Measurements from ENCODE around the gene ITPK1. TPM values are rescaled to one million over a fixed set of nuclear protein-coding genes. Genes with fewer than 3 reads are reported as not detected.

Gene ITPK1
- total RNA-seq, 4 donors from 2014 or later: 132 to 172 (median 157) TPM

- peak overlapping the region in 1 of 4 donors; percentile 77 for H3K27ac ChIP-seq
Observed at GRCh38 chr14:93031505-93032315, 84.0 kb downstream of the ITPK1 start.

GRCh38 chr14:93030761-93031160 is 85.0 kb downstream of the ITPK1 start:
- no peak for TF ChIP-seq CTCF (IDR thresholded peaks at IDR 0.05)
- TF ChIP-seq POLR2A (IDR thresholded peaks at IDR 0.05): no peak
- H3K27me3 ChIP-seq: no peaks in the 10 kb centered on the region
- H3K36me3 ChIP-seq: no peaks in the 10 kb centered on the region
- no peak for DNase-seq
- H3K4me1 ChIP-seq: peaks cover 12 to 45% (median 23%) of the 10 kb centered on the region in 4 donors
- no peaks in the 10 kb centered on the region for H3K9me3 ChIP-seq
- H3K27ac ChIP-seq: no peak overlapping the region
- no peak overlapping the region for H3K4me3 ChIP-seq

More at GRCh38 chr14:93031505-93032315, 84.0 kb downstream of the ITPK1 start:
- no peaks in the 10 kb centered on the region for H3K27me3 ChIP-seq
- peaks cover 12 to 53% (median 26%) of the 10 kb centered on the region in 4 donors for H3K4me1 ChIP-seq
- H3K36me3 ChIP-seq: no peaks in the 10 kb centered on the region
- H3K4me3 ChIP-seq: no peak overlapping the region
- H3K9me3 ChIP-seq: no peaks in the 10 kb centered on the region
- no peak for DNase-seq
- TF ChIP-seq CTCF (IDR thresholded peaks at IDR 0.05): no peak
- no peak for TF ChIP-seq POLR2A (IDR thresholded peaks at IDR 0.05)

- H3K4me1 ChIP-seq: peaks cover 12 to 38% (median 20%) of the 10 kb centered on the region in 4 donors
- H3K27ac ChIP-seq: peak overlapping the region in 1 of 4 donors; percentile 10
- no peaks in the 10 kb centered on the region for H3K9me3 ChIP-seq
- TF ChIP-seq CTCF (IDR thresholded peaks at IDR 0.05) (no peak), POLR2A (IDR thresholded peaks at IDR 0.05) (no peak)
- no peaks in the 10 kb centered on the region for H3K27me3 ChIP-seq
- DNase-seq: no peak
- no peaks in the 10 kb centered on the region for H3K36me3 ChIP-seq
- no peak overlapping the region for H3K4me3 ChIP-seq
Observed at GRCh38 chr14:93029911-93030508, 85.7 kb downstream of the ITPK1 start.

- no peak overlapping the region for H3K4me3 ChIP-seq
Observed at GRCh38 chr14:93029417-93029816, 86.3 kb downstream of the ITPK1 start.

GRCh38 chr14:93028724-93029076 is 87.0 kb downstream of the ITPK1 start:
- DNase-seq: no peak
- Histone ChIP-seq H3K9me3 (no peaks in the 10 kb centered on the region), H3K36me3 (no peaks in the 10 kb centered on the region), H3K27ac (peak overlapping the region in 1 of 4 donors; percentile 58), H3K27me3 (no peaks in the 10 kb centered on the region), H3K4me3 (no peak overlapping the region), H3K4me1 (peaks cover 12 to 25% (median 15%) of the 10 kb centered on the region in 4 donors)
- TF ChIP-seq CTCF (IDR thresholded peaks at IDR 0.05): no peak
- no peak for TF ChIP-seq POLR2A (IDR thresholded peaks at IDR 0.05)

More at GRCh38 chr14:93029417-93029816, 86.3 kb downstream of the ITPK1 start:
- TF ChIP-seq CTCF (IDR thresholded peaks at IDR 0.05): no peak
- TF ChIP-seq POLR2A (IDR thresholded peaks at IDR 0.05): no peak
- Histone ChIP-seq H3K9me3 (no peaks in the 10 kb centered on the region), H3K36me3 (no peaks in the 10 kb centered on the region), H3K27me3 (no peaks in the 10 kb centered on the region), H3K27ac (peak overlapping the region in 1 of 4 donors; percentile 10), H3K4me1 (peaks cover 12 to 32% (median 20%) of the 10 kb centered on the region in 4 donors)
- no peak for DNase-seq
